Activated naive CD4-positive, alpha-beta T cell treated with Interleukin-2 at 50 U/mL for 16 hours (primary cell): ENCODE results near the gene SYTL3.

Source experiments
- DNase-seq: peaks from one replicate; pipeline ENCODE4 v3.0.0-alpha.2; 2020

Gene SYTL3

DNA sequence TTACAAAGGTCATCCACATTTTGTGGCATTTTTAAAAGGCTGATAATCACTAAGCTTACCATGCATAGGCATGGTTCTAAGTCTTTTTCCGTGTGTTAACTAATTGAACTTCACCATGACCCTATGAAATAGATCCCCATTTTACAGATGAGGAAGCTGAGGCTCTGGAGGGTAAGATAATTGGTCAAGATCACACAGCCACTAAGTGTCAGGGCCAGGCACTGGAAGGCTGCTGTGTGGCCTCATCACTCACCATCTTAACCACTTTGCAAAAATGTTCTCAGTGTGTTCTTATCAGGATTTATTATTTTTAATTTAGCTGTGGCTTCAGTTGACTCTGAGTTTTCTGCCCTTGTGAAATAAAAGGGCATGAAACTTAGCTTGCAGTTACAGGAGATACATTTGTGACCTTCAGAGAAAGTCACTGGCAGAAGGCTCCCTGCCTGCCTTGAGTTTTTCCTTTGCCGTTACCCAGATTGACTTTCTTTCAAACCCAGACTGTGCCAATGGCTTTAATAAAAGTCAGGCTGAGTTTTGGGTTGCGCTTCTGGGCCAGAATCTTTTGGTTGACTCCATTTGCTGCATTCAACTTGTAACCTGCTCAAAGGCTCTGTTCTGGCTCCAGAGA is 87.3 kb downstream of the SYTL3 start:
- DNase-seq: no peak

DNA sequence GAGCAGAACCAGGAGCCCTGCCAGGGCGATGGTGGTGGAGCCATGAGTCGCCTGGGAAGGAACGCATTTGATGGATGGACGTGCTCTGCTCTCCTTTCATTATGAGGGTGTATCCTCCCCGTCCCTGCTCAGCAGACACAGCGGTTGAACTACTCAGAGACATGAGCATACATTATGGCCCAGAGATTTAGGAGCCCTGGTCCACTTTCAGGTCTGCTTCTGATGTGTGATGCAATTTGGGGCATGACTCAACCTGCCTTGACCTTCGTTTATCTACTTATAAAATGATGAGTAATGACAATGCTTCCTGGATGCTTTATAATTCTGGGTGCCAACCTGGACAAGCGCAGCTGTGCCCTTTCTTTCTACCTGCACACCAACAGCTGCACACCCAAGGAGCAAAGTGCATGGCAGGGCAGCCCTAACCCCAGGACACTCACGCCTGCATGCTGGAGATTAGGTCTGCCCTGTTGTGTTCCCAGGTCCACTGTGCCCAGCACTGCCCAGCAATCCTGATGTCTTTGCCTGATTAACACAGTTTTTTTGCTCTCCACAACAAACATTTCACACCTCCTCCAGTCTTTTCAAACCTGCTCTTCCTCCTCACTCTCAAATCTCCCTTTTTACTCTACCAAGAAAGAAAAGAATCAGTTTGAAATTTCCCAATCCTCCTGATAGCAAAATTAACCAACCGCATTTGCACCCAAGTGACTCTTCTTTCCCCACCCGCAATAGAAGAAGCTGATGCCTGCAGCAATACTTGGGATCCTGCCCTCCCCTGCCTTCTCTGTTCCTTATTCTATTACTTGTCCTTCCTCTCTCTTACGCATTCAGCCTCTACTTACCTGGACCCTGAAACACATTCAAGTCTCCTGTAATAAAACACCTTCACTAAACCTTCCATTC is 88.1 kb downstream of the SYTL3 start:
- DNase-seq: no peak

- DNase-seq: no peak
Observed at GRCh38 chr6:158739673-158740072, 89.8 kb downstream of the SYTL3 start.

- no peak for DNase-seq
Observed at GRCh38 chr6:158743033-158743651, 93.3 kb downstream of the SYTL3 start.

- DNase-seq: no peak
Observed at GRCh38 chr6:158744986-158745430, 95.2 kb downstream of the SYTL3 start.

- DNase-seq: no peak
Observed at GRCh38 chr6:158751224-158751623, 101.4 kb downstream of the SYTL3 start.

- no peak for DNase-seq
Observed at GRCh38 chr6:158751921-158752320, 102.1 kb downstream of the SYTL3 start.

DNA sequence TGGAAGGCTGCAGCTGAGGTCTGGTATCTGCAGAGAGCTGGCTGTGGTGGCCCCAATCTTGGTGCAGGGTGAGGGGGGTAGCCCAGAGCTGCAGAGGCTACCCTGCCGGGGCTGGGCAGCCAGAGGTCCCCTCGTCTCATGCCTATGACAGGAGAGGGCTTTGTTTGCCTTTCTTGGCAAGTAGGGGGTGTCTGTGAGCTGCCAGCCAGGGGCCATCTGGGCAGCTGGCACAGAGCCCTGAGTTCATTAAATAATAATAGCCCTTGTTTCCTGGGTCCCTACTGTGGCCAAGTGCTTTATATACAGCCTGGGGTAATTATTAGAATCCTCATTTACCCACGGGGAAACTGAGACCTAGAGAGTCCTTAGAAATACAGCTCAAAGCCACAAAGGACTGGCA is 102.8 kb downstream of the SYTL3 start:
- no peak for DNase-seq

GRCh38 chr6:158753811-158754210 is 104.0 kb downstream of the SYTL3 start:
- no peak for DNase-seq

DNA sequence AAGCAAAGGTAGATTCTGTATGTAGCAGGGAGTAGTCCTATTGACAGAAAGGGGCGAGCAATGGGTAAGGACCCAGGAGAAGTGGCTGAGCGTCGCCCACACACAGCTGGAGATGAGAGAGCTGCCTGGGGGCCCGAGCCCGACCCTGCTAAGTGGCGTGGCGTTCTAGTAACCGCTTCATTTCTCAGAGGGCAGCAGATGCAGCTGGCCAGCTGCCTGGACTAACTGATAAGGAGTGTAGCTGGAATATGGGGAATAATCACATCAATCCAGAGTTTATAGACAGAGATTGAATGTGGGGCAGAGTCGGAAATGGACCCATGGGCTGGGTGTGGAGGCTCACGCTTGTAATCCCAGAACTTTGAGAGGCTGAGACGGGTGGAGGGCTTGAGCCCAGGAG is 104.9 kb downstream of the SYTL3 start:
- no peak for DNase-seq

- no peak for DNase-seq
Observed at GRCh38 chr6:158755636-158756035, 105.8 kb downstream of the SYTL3 start.

DNA sequence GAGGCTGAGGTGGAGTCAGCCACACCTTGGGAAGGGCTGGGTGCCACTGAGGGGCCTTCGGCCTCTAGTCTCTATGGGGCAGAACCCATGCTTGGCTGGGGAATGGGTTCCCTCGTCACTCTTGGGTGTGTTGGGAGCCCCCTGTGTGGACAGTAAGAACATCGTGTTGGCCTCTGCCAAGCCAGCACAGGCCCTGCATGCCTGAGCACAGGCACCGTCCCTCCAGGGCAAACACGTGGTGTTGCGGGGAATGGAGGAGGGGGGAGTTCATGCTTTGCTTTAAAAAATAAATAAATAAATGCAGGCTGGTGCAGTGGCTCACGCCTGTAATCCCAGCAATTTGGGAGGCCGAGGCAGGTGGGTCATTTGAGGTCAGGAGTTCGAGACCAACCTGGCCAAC is 106.3 kb downstream of the SYTL3 start:
- no peak for DNase-seq

GRCh38 chr6:158756977-158757752 is 107.3 kb downstream of the SYTL3 start:
- no peak for DNase-seq

DNA sequence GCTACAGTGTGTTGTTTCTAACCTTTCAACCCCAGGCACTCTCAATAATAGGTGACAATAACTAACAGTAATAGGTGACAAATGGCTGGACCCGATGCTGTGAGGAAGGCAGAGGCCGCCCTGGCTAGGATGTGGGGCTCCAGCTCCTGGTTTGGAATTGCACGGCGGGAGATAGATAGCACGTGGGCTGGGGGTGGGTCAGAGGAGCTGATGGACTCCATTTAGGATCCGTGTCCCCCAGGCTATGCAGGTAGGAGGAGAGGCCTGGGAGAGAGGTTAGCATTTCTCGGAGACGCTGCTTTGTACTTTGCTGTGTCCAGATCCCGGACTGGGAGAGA is 107.9 kb downstream of the SYTL3 start:
- DNase-seq: no peak

DNA sequence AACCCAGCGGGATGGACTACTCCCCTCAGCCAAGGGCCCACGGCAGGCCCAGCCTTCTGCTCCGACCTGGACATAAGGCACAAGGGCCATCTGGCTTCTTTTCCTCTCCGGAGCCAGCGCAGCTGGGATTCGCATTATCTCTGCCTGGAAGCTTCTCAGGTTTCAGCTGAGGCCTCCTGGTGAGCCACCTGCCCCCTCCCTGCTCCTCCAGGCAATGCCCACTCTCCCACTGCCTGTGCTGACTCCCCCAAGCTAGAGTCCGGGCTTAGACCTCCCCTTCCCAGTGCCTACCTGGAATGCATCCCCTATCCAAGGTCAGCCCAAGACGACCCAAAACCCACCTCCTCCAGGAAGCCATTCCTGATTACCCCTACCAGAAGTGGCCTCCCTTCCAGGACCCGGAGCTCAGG is 108.6 kb downstream of the SYTL3 start:
- no peak for DNase-seq

GRCh38 chr6:158758941-158759479 is 109.2 kb downstream of the SYTL3 start:
- DNase-seq: no peak

DNA sequence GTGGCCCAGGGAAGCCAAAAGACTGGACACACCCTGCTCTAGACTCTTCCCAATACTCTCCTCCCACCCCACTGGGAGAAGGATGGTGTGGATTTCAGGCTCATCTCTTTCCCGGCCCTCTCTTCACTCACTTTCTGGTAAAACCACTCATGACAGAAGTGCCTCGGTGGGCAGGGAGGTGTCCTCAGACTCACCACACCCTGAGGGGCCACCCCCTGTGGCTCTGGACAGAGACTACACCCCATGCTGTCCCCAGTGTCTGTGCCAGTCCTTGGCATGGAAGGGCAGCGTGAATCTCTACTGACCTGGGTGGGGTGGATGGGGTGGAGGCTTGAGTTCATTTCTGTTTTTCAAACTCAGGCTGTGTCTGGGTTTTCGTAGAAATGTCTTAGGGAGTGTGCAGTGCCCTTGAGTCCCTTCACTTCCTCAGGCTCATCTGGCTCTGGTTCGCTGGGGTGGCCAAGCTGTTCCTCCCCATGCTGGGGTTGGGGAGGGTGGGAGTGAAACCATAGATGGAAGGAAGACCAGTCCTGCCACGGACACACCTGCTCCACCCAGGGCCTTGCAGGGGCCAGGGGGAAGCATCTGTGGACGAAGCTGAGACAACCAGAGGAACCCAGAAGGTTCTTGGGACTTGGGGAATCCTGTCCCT is 110.2 kb downstream of the SYTL3 start:
- no peak for DNase-seq

DNA sequence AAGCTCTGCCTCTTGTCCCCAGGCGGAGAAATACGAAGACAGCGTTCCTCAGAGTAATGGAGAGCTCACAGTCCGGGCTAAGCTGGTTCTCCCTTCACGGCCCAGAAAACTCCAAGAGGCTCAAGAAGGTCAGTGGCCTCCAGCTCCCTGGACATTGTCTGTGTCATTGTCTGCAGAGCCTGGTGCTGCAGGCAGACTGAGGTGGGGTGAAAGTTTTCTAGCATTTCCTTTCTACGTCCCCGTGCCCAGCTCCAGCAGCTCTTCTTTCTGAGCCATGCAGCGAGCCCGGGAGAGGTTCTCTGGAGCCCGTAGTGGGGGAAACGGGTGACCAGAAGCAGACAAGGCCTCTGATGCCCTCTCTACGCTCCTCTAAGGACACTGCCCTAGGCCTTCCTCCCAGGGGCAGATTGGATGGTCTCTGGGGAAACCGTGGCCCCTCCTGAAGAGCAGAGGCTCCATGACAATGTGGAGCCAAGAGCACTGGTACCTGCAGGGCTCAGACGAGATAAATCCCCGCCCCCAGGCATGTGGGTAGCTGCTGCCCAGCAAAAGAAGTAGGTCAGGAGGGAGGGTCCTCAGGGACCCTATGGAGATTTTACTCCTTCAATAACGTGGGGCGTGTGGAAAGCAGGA is 110.9 kb downstream of the SYTL3 start:
- DNase-seq: no peak

DNA sequence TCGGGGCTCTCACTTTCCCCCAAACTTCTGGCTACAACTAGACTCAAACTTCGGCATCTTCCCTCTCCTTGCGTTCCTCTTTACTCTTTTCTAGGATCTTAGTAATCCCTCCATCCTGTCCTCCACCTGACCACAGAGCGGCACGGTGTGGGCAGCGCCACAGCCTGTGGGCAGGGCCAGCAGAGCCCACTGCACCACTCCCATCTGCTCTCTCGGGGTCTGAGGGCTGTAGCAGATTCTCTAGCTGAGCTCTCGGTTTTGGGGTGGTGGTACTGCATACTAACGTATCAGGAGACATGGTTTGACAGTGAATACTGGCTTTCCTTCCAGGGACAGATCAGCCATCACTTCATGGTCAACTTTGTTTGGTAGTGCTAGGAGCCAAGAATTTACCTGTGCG is 111.9 kb downstream of the SYTL3 start:
- DNase-seq: no peak

- DNase-seq: no peak
Observed at GRCh38 chr6:158762787-158763433, 113.1 kb downstream of the SYTL3 start.

DNA sequence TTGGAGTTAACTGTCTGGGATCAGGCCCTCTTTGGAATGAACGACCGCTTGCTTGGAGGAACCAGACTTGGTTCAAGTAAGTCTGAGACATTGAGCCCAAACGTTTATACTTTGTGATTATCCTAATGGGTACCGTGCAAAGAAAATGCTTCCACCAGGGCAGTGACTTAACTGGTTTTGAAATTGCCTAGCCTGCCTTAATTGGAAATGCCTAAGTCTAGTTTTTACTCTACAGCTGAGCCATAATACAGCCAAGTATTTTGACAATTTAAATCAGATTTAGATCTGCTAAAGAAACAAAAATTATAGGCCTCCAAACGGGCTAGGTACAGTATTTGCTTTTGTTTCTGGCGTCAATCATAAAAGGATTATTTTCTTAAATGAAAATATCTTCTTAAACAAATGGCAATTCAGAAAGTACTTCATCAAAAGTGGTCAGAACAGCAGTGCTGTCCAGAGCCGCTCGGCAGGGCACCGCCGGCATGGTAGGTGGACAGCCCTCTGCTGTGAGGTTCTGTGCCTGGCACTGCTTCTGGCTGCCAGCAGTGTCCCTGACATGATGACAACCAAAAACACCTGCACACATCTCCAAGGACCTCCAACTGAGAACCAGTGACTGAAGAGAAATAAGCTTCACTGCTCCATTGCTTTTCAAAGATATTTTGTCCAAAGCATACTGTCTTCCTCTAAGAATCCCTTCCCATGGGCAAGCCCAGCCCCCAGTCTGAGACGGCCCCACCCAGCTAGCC is 113.8 kb downstream of the SYTL3 start:
- DNase-seq: no peak
